SK-N-SH treated with all-trans-retinoic acid at 6 μM for 48 hours (cell line): ENCODE results near the gene EPHB2.

Experiments used
- ARNTL ChIP-seq: fragments of 450-650 bp; formaldehyde crosslinking; IDR thresholded peaks from 2 replicates; pipeline ENCODE4 v1.5.0; 2020; ENCODE audit warnings: low read depth, mild to moderate bottlenecking, moderate library complexity, borderline replicate concordance
- BACH2 ChIP-seq: fragments of 250-450 bp; sonication (Bioruptor Pico); IDR thresholded peaks from 2 replicates; pipeline ENCODE4 v1.9.0; 2021; ENCODE audit warnings: mild to moderate bottlenecking, borderline replicate concordance
- CREB5 ChIP-seq: fragments of 250-450 bp; sonication (Bioruptor Pico); IDR thresholded peaks from 2 replicates; pipeline ENCODE4 v1.5.1; 2020; ENCODE audit warnings: low read depth, mild to moderate bottlenecking, moderate library complexity
- ESRRG ChIP-seq: fragments of 250-450 bp; sonication (Bioruptor Pico); IDR thresholded peaks from 2 replicates; pipeline ENCODE4 v1.6.1; 2021; ENCODE audit warnings: mild to moderate bottlenecking
- GLIS3 ChIP-seq: fragments of 250-450 bp; sonication (Bioruptor Pico); IDR thresholded peaks from 2 replicates; pipeline ENCODE4 v1.5.0; 2020; ENCODE audit warnings: mild to moderate bottlenecking, moderate library complexity
- PATZ1 ChIP-seq: fragments of 250-450 bp; sonication (Bioruptor Pico); IDR thresholded peaks from 2 replicates; pipeline ENCODE4 v1.8.0; 2020; ENCODE audit warnings: mild to moderate bottlenecking, moderate library complexity, borderline replicate concordance
- PPARA ChIP-seq: fragments of 250-450 bp; sonication (Bioruptor Pico); IDR thresholded peaks from 2 replicates; pipeline ENCODE4 v1.5.0; 2020; ENCODE audit warnings: mild to moderate bottlenecking, borderline replicate concordance
- RARB ChIP-seq: fragments of 250-450 bp; sonication (Bioruptor Pico); IDR thresholded peaks from 2 replicates; pipeline ENCODE4 v1.8.0; 2021; ENCODE audit warnings: mild to moderate bottlenecking, moderate library complexity
- ZC3H10 ChIP-seq: fragments of 250-450 bp; sonication (Bioruptor Pico); IDR thresholded peaks from 2 replicates; pipeline ENCODE4 v1.5.1; 2021; ENCODE audit warnings: mild to moderate bottlenecking, moderate library complexity
- ZFP3 ChIP-seq: fragments of 250-450 bp; sonication (Bioruptor Pico); IDR thresholded peaks from 2 replicates; pipeline ENCODE4 v1.5.0; 2020; ENCODE audit warnings: mild to moderate bottlenecking, moderate library complexity
- ZNF8 ChIP-seq: fragments of 450-650 bp; formaldehyde crosslinking; IDR thresholded peaks from 2 replicates; pipeline ENCODE4 v1.5.0; 2020; ENCODE audit warnings: mild to moderate bottlenecking, moderate library complexity
- TF ChIP-seq, protein P1 (sequence below): fragments of 250-450 bp; sonication (Bioruptor Pico); IDR thresholded peaks from 2 replicates; pipeline ENCODE4 v1.5.1; 2021; ENCODE audit warnings: mild to moderate bottlenecking, moderate library complexity

GRCh38 chr1:22767852-22768251 is 57.2 kb downstream of the EPHB2 start:
- TF ChIP-seq PPARA (CRISPR knock-in tag) (no peak), PATZ1 (CRISPR knock-in tag) (no peak), RARB (CRISPR knock-in tag) (no peak), CREB5 (no peak), BACH2 (CRISPR knock-in tag) (no peak), ZNF8 (CRISPR knock-in tag) (no peak), GLIS3 (CRISPR knock-in tag) (no peak), ZFP3 (CRISPR knock-in tag) (no peak), ESRRG (CRISPR knock-in tag) (no peak), ARNTL (CRISPR knock-in tag) (no peak), ZC3H10 (CRISPR knock-in tag) (no peak)
- TF ChIP-seq, protein P1, sequence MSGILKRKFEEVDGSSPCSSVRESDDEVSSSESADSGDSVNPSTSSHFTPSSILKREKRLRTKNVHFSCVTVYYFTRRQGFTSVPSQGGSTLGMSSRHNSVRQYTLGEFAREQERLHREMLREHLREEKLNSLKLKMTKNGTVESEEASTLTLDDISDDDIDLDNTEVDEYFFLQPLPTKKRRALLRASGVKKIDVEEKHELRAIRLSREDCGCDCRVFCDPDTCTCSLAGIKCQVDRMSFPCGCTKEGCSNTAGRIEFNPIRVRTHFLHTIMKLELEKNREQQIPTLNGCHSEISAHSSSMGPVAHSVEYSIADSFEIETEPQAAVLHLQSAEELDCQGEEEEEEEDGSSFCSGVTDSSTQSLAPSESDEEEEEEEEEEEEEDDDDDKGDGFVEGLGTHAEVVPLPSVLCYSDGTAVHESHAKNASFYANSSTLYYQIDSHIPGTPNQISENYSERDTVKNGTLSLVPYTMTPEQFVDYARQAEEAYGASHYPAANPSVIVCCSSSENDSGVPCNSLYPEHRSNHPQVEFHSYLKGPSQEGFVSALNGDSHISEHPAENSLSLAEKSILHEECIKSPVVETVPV (CRISPR knock-in tag): no peak
